Activated CD4-positive, alpha-beta T cell treated with anti-CD3 and anti-CD28 coated beads, Interleukin-2, Interleukin-6, amounts not matched to agents 100 ng/mL and 50 ng/mL, durations not matched to agents 16 hours and 8 hours (primary cell): ENCODE data around the gene MEIS1.

Source experiments
- DNase-seq: peaks from one replicate; pipeline ENCODE4 v3.0.0-alpha.2; 2020

The MEIS1 gene

DNA sequence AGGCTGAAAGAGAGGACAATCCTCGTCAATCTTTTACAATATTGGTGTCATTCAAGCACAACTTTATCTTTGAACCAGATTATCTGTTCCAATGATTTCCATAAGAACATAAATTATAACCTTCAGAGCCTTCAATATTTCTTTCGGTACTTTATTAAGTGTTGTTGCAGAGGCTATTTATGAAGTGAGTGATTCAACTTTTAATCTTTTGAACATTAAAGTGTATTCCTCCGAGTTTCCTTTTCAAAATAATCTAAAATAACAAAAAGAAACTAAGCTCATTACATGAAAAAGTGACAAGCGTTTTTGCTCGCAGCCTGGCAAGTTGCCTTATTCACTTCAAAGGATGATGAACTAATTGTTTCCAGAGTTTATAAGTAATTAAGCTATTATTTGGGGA, 149.0 kb downstream of the MEIS1 start:
- DNase-seq = no peak

DNA sequence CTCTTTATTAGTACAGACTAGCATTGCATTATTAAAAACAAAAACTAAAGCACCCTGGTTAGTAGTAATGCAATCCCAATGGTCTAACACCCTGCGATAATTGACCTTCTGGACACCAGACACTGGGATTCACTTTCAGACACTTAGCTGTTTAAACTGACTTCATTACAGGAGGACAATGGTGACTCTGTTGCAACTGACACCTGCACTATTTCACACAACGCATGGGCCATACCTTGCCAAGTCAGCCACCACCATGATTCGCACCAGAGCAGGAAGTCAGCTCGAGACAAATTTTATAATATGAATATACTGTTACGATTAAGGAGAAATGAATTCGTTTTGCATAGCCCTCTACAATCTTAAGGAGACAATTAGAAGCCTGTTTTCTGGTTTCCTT, 150.7 kb downstream of the MEIS1 start:
- DNase-seq = no peak

DNA sequence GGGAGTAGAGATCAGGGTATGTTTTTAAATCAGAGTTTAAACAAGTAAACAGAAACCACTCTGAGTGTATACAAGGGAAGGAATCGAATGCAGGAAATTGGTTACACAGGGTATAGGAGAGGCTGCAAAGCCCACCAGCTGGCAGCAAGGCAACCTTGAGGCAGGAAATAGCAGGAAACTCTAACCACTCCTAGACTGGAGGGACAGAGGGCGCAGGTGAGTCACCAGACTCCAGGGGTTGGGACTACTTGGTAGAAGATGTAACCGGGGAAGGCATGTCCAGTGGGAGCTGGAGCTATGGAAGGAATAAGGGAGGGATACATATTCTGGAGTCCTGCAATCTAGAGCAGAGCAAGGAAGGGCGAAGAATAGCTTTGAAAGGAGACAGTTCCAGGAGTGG, 152.3 kb downstream of the MEIS1 start:
- no peak for DNase-seq

DNA sequence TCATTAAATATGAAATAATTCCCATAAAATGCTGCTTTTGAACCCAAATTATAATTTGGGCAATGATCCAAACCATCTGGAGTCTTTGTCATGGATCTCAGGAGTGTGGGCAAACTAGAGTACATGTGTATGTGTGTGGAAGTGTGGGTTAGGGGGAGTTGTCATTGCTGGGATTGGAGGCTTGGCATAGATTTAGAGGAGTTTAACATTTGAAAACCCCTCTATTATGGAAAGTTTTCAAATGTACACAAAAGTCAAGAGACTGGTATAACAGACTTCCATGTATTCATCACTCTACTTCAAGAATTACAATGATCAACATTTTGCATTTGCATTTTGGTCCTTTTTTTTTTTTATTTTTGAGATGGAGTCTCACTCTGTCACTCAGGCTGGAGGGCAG, 159.1 kb downstream of the MEIS1 start:
- DNase-seq = no peak

DNA sequence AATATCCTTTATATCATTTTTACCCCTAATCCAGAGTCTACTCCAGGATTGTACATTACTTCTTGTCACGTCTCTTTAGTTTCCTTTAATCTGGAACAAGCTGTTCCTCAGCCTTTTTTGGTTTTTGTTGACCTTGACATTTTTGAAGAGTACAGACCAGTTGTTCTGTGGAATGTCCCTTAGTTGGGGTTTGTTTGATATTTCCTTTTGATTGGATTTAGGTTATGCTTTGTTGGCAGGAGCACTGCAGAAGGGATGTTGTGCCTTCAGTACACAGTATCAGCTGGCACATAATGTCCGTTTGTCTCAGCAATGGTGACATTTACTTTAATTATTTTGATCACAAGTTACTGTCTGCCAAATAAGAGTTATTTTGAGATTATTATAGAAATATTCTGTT, 160.6 kb downstream of the MEIS1 start:
- no peak for DNase-seq

DNA sequence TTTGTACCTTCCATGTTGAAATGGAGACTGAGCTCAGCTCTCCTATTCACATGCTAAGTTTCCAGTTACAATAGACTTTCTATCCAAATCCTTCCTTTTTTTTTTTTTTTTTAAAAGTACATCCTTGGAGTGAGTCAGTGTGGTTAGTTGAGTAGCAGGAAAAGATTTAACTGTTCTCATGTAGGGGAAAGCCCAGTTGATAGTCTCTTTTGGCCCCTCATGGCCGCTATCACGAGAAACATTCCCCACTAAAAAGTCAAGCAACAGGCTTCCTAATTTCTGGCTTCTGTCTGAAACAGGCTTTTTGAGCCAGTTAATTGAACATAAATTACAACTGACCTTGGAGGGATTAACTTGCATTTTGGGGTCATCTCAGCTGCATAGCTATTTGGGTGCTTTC, 161.3 kb downstream of the MEIS1 start:
- DNase-seq = no peak

DNA sequence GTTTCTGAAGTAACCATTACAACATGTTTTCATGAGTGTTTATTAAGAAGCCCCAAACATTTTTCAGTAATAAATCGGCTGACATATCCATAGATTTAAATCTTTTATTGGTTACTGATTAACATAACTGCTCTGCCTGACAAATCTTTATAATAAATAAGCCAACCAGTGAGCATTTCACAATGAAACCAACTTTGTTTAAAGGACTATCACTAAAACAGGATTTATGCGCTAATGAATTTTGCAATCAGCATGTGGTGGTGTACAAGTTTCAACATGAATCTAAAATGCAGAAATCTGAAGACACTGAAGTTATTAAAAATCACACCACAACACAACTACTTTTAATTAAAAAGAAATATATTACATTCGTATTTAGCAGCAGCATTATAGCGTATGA, 166.7 kb downstream of the MEIS1 start:
- no peak for DNase-seq

DNA sequence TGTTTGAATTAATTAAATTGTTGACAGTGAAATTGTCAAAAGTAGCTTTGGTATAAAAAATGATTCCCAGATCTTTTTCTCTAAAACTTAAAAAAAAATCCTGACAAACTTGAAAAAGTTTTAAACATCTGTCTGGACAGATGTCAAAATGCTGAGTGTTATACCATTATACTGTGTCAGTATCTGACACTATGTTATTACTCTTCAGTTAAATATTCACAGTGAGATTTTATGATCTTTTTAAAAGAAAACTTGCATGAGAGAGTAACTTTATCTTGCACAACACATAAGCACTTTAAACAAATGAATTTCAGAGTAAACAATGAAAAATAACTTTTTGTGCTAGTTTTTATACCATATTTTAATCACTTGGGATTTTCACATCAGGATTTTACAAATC, 167.4 kb downstream of the MEIS1 start:
- DNase-seq = no peak

DNA sequence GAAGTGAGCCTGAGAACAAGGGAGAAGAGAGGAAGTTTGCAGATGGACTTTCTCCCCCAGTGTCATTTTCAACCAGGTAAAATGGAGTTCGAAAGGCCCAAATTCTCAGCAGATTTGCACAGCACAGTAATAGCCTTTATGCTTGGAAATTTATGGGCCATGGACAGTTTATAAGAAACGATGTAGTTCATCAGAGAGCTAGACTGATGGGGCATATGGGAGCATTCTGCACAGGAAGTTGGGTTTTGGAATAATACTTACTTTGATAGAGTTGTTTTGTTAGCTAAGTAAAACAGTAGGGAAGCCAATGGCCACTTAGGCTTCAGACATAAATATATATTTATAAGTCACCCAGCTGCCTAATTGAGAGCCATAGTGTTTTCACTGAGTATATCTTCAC, 169.4 kb downstream of the MEIS1 start:
- no peak for DNase-seq

DNA sequence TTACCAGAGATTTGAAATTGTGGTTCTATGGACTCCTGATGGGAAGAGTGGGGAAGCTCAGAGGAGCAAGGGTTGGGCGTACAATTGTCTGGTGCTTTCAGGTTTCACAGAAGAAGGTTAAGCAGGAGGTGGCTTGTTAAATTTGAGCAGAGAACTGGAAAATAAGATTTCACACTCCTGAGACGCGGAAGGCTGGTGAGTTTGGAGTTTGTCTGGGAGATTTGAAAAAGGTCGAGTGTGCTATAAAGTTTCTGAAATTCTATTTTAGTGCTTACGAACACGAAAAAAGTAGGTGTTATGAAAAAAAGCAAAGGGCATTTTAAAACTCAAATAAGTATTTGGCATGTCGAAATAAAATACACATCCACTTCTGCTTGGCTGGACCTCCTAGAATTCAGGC, 170.1 kb downstream of the MEIS1 start:
- DNase-seq = no peak

DNA sequence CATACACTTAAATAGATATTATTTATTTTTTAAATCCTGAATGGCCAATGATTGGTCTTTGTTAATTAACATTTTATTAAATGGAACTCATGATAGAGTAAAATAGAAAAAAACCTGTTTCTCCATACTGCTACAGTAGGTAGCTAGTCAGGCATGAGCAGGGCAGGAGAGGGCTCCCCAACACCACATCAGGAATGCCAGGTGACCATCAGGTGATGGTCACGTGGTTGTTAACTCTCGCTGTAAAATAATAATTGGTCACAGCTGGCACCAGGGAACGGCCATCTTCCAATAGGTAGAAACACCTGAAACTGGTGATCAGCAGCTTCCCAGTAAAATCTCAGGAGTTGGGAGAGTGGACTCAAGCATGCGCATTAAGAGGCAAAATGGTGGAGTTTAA, 172.2 kb downstream of the MEIS1 start:
- no peak for DNase-seq
